ENCODE results near the gene MACC1. TPM values are rescaled to one million over a fixed set of nuclear protein-coding genes. Genes with fewer than 3 reads are reported as not detected.

The MACC1 gene
- total and polyA plus RNA-seq, 10 of the 15 experiments (the other 5 are each of a cell fraction or from before 2014, with no cell fraction given), result 6.0 to 61.1 (median 12.7) TPM

DNA sequence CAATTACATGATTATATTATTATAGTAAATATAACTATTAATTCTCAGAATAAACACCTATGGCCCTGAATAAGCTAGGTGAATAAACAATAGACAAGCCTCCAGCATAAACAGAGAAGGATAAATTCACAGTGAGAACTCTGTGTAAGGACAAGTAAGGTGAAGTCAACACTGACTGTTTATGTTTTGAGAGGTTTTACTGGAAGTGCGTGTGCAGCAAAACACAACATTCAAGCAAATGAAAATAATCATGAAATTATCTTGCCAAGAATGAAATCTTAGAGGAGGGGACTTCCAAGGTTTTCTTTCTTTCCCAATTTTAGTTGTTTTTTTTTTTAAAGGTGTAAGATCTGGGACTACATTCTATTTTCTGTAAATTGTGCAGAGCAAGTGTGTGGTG, 112.5 kb downstream of the MACC1 start:
- SMC1A ChIA-PET (ENCODE audit: uncharacterized antibody, unreplicated experiment), result interaction anchor here (0.7 to 1.5 kb wide), 3 partner anchors 9 to 67 kb away, joined by 3 read pairs; no protein-coding TSS in a partner anchor
- no peak for ATAC-seq
- RAD21 ChIA-PET (ENCODE audit: unreplicated experiment), result interaction anchor here (1.9 kb wide), 1 partner anchor 10 kb away, joined by 8 read pairs; no protein-coding TSS in a partner anchor
- no peaks in the 10 kb centered on the region for H3K27me3 ChIP-seq (replicated peaks in 1 of 2; ENCODE audit: control insufficient read depth in 2 of 2, insufficient read depth in 2 of 2, low read length in 1 of 2)
- no peak for DNase-seq (ENCODE audit: low read depth, low spot score)
- FAIRE-seq, result peak; percentile 38
- no peaks in the 10 kb centered on the region for H3K36me3 ChIP-seq (ENCODE audit: control insufficient read depth in 2 of 2, insufficient read depth in 2 of 2, low read length in 1 of 2)
- 82% methylated on average over 1 of the region's 1 CpG for WGBS (ENCODE audit: insufficient coverage, insufficient replicate concordance, low lambda C conversion rate, missing lambda C conversion rate)
- POLR2A ChIA-PET, result no interaction called here
- intact Hi-C loops (cut with micrococcal nuclease; ENCODE audit: unreplicated experiment) (no loop called here), in situ Hi-C loops (cut with MboI) (no loop called here)
- H3K79me2 ChIP-seq (ENCODE audit: control insufficient read depth, insufficient read depth, low read length), result no peaks in the 10 kb centered on the region
- H4K20me1 ChIP-seq (ENCODE audit: control insufficient read depth, insufficient read depth), result no peaks in the 10 kb centered on the region
- no TSS peak for BruUV-seq (replicated peaks)
- CTCF ChIA-PET, result interaction anchor here (0.6 kb wide), 1 partner anchor 1611 kb away, joined by 6 read pairs; no protein-coding TSS in a partner anchor
- no peak overlapping the region for H3K9ac ChIP-seq (ENCODE audit: control insufficient read depth, insufficient read depth, low read length)
- no peaks in the 10 kb centered on the region for H3K9me3 ChIP-seq (replicated peaks; ENCODE audit: control insufficient read depth, insufficient read depth, low read length)
- H3K27ac ChIP-seq (ENCODE audit: control insufficient read depth, insufficient read depth), result no peak overlapping the region
- no peak overlapping the region for H3K4me2 ChIP-seq (ENCODE audit: control insufficient read depth, insufficient read depth)
- no peak overlapping the region for H2AFZ ChIP-seq (ENCODE audit: control insufficient read depth, low read depth, low read length)
- no peak overlapping the region for H3K4me3 ChIP-seq
- no peak for TF ChIP-seq ETV6 (conservative IDR thresholded peaks at IDR 0.05 in 1 of 2, IDR thresholded peaks at IDR 0.05 in 1 of 2; ENCODE audit: borderline replicate concordance in 1 of 2, low read depth in 1 of 2)
- no peak for TF ChIP-seq MXI1 (IDR thresholded peaks at IDR 0.05; ENCODE audit: low read depth, low read length)
- no peak for TF ChIP-seq ZBTB4 (CRISPR knock-in tag; IDR thresholded peaks at IDR 0.05)
- H3K4me1 ChIP-seq (ENCODE audit: control insufficient read depth, insufficient read depth, low read length), result no peaks in the 10 kb centered on the region

All from GM12878 (cell line).